Bronchus fibroblast of lung (primary cell): Measurements from ENCODE around the gene GSN. TPM values are rescaled to one million over a fixed set of nuclear protein-coding genes. Genes with fewer than 3 reads are reported as not detected.

Experiments
- total RNA-seq: library from RNA; depleted of rRNA; stranded (reverse); fragments of >200 nt; gene quantifications from 2 replicates; pipeline ENCODE4 v1.2.3, GENCODE V29; 2015

The GSN gene
- total RNA-seq, result 171 and 195 TPM in 2 replicates

GRCh38 chr9:121267689-121268597 lies at the start of gene GSN:
Gene GSN, plus strand, starts transcription at chr9:121268162. Its CDS starts 33,810 bp downstream, at chr9:121301972.

DNA sequence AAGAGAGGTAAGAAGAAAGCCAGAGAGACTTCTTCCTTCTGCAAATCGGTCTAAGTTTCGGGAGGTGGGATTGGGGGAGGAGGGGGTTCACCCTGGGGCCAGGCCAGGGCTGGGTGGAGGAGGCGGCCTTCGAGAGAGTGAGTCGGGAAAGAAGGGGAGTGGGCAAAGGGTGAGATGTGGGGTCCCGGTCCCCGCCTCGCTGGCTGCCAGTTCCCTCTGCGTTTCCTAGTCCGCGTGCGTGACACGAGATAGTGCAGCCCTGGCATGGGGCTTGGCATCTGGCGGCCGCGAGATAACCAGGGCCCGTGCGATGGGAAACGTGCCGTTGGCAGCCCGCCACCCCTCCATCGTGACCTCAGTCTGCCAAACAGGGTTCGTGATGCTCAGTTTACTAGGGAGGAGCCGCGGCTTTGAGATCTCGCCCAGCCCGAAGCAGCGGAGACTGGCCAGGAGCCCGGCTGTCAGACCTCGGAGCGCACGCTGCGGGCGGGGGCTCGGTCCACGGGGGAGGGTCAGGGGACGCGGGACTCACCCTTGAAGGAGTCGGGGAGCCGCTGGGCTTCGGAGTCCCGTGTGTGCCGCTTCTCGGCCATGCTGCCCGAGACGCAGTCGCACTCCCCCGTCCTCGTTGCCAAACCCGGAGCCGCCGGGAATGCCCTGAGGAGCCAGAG lies 101.8 kb downstream of the GSN start, which contains the start of gene STOM:
TSS of gene STOM (minus strand) at position 656 of the 671 bp plus-strand sequence. CDS start at position 593, 63 bp downstream.

Other genes starting within 250 kb of the GSN start
- 2.8 and 3.5 TPM in 2 replicates for gene C5, start 217.9 kb upstream of the GSN start, total RNA-seq
- gene CNTRL, start 193.2 kb upstream of the GSN start, total RNA-seq, result 8.2 and 11.3 TPM in 2 replicates
- 11.3 and 12.9 TPM in 2 replicates for gene RAB14, start 66.3 kb upstream of the GSN start, total RNA-seq
- gene STOM, start 102.1 kb downstream of the GSN start, total RNA-seq, result 66.6 and 73.0 TPM in 2 replicates
- not detected in 2 replicates for gene GGTA1, start 231.7 kb downstream of the GSN start, total RNA-seq